Measurements from ENCODE around the gene IGFBP6.

IGFBP6 gene

DNA sequence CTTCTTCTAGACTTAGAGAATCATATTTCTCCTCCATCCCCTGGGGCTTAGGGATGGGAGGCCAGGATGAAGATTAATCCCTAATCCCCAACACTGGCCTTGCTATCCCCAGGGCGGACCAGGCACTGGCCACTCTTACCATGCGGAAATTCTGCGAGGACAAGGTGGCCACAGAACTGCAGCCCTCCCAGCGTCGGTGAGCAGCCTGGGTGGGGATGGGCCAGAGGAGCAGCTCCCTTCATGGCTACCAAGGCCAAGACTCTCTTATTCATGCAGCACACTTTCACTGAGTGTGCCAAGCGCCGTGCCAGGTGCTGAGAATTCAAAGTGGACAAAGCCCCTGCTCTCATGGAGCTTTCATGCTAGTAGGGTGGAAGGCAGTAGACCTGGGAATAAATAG, 40.6 kb upstream of the IGFBP6 start:
- no peak for DNase-seq (ENCODE audit: low spot score)
- no peak for TF ChIP-seq CTCF (IDR thresholded peaks at IDR 0.05; ENCODE audit: extremely low read depth, missing control alignments)

- no peak for DNase-seq (ENCODE audit: low spot score)
Measured at GRCh38 chr12:53057816-53058500, 39.5 kb upstream of the IGFBP6 start.

DNA sequence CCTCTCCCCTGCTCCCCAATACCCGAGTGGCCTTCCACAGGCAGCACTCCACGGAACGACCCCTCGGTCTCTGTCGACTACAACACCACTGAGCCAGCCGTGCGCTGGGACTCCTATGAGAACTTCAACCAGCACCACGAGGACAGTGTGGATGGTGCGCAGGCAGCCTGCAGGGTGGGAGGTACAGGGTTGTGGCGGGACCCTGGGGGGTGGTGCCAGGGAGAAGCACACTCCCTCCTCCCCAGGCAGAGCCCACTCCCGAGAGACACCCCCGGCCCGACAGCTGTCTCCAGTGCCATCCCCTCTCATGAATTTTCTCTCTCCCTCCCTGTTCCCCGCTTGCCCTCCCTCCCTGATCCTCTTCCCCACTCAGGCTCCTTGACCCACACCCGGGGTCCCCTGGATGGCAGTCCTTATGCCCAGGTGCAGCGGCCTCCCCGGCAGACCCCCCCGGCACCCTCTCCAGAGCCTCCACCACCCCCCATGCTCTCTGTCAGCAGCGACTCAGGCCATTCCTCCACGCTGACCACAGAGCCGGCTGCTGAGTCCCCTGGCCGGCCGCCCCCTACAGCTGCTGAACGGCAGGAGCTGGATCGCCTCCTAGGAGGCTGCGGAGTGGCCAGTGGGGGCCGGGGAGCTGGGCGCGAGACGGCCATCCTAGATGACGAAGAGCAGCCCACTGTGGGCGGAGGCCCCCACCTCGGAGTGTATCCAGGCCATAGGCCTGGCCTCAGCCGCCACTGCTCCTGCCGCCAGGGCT, 38.6 kb upstream of the IGFBP6 start:
- no peak for DNase-seq (ENCODE audit: low spot score)
- TF ChIP-seq CTCF (IDR thresholded peaks at IDR 0.05; ENCODE audit: extremely low read depth, missing control alignments) = no peak

More at GRCh38 chr12:53057816-53058500, 39.5 kb upstream of the IGFBP6 start:
- no peak for TF ChIP-seq CTCF (IDR thresholded peaks at IDR 0.05; ENCODE audit: extremely low read depth, missing control alignments)

GRCh38 chr12:53059434-53060063, 37.9 kb upstream of the IGFBP6 start:
- DNase-seq (ENCODE audit: low spot score) = no peak
- TF ChIP-seq CTCF (IDR thresholded peaks at IDR 0.05; ENCODE audit: extremely low read depth, missing control alignments) = no peak

- no peak for DNase-seq (ENCODE audit: low spot score)
- TF ChIP-seq CTCF (IDR thresholded peaks at IDR 0.05; ENCODE audit: extremely low read depth, missing control alignments) = no peak
Measured at GRCh38 chr12:53060064-53060720, 37.3 kb upstream of the IGFBP6 start.

DNA sequence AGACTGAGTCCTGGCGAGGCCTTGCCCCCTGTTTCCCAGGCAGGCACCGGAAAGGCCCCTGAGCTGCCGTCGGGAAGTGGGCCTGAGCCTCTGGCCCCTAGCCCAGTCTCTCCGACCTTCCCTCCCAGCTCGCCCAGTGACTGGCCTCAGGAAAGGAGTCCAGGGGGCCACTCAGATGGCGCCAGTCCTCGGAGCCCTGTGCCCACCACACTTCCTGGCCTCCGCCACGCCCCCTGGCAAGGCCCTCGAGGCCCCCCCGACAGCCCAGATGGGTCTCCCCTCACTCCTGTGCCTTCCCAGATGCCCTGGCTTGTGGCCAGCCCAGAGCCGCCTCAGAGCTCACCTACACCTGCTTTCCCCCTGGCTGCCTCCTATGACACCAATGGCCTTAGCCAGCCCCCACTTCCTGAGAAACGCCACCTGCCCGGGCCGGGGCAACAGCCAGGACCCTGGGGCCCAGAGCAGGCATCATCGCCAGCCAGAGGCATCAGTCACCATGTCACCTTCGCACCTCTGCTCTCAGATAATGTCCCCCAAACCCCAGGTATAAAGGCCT, 36.7 kb upstream of the IGFBP6 start:
- TF ChIP-seq CTCF (IDR thresholded peaks at IDR 0.05; ENCODE audit: extremely low read depth, missing control alignments) = no peak
- no peak for DNase-seq (ENCODE audit: low spot score)

Data from GM20000 (cell line).